T-helper 22 cell (primary cell): Measurements from ENCODE around the gene METTL26.
A peak's percentile ranks its signal among the peaks of the same experiment; 100 is the strongest.

Source experiments
- DNase-seq: peaks from one replicate; pipeline ENCODE4 v3.0.0-alpha.2; 2020; ENCODE audit warnings: low read depth

METTL26 gene

DNA sequence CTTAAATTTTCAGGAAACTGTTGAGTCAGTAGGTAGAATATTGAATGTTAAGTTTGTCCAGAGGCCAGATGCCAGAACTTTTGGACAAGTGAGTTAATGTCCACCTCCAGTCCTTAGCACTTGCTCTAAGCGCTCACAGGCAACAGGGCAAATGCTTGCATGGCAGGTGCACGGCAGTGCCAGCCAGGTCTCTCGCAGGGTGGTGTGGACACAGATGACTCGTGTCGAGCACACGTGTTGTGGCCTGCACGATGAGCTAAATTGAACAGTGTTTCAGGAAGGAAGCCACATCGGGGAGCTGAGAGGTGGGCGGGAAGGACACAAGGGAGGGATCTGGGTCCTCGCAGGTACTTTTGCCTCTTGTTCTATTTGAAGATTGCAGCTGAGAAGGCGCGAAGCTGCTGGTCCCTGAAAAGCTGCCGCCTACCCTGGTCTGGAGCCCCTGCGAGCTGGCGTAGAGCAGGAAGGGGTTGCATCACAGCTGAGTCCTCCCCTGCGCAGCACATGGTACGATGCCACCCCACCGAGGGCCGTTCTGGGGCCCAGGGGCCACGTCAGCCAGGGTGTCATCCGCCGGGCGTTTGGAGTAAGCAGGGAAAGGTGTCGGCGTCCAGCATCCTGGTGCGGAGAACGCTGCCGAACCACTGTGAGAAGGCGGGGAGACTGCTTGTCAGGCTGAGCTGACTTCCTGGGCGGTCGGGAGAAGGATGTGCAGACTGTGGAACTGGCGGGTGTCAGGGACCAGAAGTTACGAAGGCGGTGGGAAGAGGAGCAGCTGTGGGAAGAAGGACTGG, 40.0 kb downstream of the METTL26 start:
- no peak for DNase-seq

DNA sequence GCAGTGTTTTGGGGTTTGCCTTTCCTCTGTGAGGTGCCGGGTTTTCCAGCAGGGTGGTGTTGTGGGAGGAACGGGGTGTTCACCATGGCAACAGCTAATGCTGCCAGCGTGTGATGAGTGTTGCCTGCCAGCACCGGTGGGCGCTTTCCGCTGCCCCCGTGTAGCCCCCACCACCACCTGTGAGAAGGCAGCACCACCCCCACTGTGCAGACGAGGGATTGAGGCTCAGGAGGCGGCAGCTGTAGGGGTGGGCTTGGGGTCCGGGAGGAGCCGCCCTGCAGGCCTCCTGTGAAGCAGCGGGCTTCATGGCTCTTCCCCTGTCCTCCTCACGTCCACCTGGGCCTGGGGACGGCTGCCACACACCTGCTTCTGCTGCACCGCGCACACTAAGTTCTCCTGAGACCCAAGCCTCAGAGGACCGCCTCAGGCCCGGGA, 41.0 kb downstream of the METTL26 start:
- no peak for DNase-seq

DNA sequence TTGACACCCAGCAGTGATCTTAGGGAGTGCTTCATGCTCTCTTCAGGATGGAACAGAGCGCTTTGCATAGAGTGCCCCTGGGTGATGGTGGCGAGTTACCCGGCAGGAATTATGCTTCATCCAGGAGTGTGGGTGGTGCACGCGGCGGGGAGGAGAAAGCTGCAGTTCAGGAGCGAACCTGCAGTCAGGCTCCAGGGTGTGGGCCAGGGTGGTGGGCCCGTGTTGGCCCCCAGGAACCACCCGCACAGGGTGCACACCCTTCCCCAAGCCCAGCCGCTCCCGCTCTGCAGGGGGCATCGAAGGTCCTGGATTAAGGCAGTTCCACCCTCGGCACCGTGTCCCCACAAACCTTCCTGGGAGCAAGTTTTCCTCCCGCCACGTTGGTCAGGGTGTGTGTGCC, 42.3 kb downstream of the METTL26 start:
- no peak for DNase-seq

- DNase-seq: no peak
Measured at GRCh38 chr16:593406-593805, 42.7 kb downstream of the METTL26 start.

DNA sequence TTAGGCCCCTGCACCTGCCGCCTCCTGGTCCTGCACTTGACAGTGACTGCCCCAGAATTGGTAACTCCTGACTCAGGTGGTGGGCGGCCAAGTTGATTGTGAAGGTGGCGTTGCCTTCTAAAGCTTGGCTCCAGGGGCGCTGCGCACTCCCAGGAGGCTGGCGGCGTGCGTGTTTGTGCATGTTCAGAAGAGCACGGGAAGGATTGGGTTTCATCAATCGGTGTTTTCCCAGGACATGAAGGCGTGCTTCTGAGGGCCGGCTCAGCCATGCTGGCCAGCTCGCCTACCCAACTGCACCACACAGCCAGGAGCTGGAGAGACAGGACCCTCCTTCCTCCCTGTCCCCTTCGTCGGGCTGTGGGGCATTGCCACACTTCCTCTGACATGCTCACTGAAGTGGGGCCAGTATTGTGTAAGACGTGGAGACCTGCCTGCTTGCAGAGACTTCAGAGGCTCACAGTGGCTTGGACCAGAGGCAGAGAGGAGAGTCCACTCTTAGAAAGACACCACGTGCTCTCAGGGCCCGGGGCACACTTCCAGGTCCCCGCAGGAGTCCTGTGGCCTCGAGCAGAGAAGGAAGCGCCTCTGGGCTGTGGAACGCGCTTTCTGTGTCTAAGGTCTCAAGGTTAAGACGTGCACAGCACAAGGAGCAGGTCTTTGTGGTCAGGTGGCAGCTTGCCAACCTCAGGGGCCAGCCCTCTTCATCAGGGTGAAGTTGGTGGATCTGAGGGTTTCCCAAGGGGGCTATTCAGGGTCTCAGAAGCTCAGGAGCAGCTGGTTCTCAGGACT, 43.4 kb downstream of the METTL26 start:
- DNase-seq: no peak

- DNase-seq: no peak
Measured at GRCh38 chr16:591892-592517, 44.1 kb downstream of the METTL26 start.

DNA sequence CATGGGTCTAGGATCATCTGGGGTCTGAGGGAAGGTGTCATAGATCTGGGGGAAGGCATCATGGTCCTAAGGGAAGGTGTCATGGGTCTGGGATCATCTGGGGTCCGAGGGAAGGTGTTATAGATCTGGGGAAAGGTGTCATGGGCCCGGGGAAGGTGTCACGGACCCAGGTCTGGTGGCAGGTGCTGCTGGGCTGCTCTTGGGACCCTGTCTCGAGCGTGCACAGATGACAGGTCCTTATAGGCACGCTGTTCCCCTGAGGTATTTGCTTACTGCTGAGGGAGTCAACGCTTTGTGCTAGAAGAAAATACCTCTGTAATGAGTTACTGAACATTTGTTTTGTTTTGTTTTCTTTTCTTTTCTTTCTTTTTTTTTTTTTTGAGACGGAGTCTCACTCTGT, 44.9 kb downstream of the METTL26 start:
- no peak for DNase-seq

DNA sequence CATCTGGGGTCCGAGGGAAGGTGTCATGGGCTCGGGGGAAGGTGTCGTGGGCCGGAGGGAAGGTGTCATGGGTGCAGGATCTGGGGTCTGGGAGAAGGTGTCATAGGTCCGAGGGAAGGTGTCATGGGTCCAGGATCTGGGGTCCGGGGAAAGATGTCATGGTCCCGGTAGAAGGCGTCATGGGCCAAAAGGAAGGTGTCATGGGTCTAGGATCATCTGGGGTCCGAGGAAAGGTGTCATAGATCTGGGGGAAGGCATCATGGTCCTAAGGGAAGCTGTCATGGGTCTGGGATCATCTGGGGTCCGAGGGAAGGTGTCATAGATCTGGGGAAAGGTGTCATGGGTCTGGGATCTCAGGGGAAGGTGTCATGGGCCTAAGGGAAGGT, 45.3 kb downstream of the METTL26 start:
- no peak for DNase-seq

DNA sequence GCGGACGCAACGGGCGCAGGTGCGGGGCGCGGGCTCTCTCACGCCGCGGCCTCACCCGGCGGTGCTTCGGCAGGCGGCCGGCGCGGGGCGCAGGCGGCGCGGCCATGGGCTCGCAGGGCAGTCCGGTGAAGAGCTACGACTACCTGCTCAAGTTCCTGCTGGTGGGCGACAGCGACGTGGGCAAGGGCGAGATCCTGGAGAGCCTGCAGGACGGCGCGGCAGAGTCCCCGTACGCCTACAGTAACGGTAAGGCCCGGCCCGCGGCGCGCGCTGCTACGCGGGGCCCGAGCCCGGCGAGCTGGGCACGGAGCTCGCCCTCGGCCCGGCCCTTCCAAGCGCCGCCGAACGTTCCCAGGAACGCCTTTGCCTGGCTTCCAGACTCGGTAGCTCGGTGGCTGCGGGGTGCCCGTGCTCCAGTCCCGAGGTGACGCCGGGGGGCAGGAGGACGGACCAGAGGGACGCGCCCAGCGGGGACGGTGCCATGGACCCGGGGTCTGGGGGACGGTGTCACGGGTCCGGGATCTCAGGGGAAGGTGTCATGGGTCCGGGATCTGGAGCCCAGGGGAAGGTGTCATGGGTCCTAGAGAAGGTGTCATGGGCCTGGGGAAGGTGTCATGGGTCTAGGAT, 45.8 kb downstream of the METTL26 start:
- no peak for DNase-seq

DNA sequence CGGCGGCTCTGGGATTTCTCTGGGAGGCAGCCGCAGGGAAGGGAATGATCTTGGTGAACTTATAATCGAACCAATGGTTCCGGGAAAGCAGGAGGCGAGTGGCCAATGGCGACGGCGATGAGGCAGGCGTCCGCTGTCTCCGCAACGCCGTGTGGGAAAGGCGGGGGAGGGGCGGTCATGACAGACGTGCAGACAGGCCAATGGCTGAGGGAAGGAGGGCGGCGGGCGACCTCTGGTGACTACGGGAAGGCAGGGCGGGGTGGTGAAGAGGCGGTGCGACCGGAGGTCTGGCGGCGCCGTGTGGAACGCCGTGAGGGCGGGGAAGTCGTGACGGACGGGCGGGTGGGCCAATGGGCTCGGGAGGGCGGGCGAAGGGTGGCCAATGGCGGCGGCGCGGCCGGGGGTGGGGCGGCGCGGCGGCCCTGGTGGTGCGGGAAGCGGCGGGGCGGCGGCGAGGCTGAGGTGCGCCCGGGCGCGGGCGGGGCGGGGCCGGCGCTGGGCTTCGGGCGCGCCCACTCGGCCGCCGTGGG, 46.4 kb downstream of the METTL26 start, which contains the start of gene RAB40C:
TSS of gene RAB40C (plus strand) at position 409 of the 530 bp plus-strand sequence. CDS start 226 bp downstream, outside the sequence.
- DNase-seq: peak; percentile 99

- peak; percentile 97 for DNase-seq
Measured at GRCh38 chr16:588889-589657, 47.0 kb downstream of the METTL26 start.

DNA sequence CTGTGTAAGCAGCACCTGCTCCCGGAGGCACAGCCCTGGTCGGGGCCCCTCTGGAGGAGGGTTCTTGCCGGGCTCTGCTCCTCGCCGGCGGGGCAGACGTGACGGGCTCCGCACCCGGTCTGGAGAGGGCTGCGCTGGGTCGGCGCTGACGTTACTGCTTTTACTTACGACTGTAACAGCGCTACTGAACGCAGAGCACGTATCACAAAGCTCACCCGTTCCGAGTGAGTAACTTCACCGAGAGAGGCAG, 47.5 kb downstream of the METTL26 start:
- DNase-seq: peak; percentile 50

DNA sequence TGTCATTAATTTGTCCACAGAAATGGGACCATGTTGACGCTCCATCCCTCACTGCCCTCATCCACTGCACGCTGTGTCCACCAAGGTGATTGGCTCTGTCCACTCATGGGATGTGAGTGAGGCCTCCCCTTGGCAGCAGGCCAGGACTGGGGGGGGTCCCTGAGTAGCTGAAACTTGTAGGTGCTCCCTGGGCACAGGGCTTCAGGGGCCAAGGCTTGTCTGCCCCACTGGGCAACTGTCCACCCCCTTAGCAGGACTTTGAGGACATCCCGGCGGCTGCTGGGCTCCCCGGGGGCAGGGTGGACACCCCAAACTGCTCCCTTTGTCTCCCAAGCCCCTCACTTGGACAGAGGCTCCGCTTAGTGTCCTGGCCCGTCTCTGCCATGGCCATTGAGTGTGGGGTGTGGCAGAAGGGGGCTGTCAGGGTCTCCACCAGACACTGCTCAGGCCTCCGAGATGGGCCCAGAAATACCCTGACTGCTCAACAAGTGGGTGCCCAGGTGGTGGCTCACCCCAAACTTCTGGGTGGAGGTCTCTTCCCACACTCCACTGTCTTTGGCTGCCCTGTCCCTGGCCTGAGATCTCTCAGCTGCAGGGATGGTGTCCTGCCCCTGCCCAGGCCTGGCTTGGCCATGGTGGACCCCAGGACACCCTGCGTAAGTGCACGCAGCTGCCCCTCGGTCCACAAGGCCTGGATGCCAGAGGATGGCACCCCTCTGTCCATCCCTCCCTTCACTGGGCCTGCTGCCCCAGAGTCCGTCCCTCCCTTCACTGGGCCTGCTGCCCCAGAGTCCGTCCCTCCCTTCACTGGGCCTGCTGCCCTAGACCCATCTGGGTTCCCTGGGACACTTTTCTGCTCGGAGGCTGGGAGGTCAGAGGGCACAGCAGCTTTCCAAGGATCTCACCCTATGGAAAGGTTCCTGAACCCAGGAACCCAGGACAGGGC, 49.2 kb downstream of the METTL26 start:
- DNase-seq: no peak

- no peak for DNase-seq
Measured at GRCh38 chr16:586047-586644, 50.0 kb downstream of the METTL26 start.

GRCh38 chr16:585351-585750, 50.8 kb downstream of the METTL26 start:
- no peak for DNase-seq
